ENCODE results near the gene CCNI.
"Not testable (repeated sequence)": the region's sequence is repeated elsewhere in the genome, so short reads cannot be mapped to it uniquely, and the experiment has no call there.

GRCh38 chr4:77087027-77087426 lies 11.2 kb upstream of the CCNI start:
- TF ChIP-seq CTCF, POLR2A (IDR thresholded peaks at IDR 0.05): not testable (repeated sequence)
